ENCODE results near the gene FIS1.
"Not testable (repeated sequence)": the region's sequence is repeated elsewhere in the genome, so short reads cannot be mapped to it uniquely, and the experiment has no call there.

The FIS1 gene

DNA sequence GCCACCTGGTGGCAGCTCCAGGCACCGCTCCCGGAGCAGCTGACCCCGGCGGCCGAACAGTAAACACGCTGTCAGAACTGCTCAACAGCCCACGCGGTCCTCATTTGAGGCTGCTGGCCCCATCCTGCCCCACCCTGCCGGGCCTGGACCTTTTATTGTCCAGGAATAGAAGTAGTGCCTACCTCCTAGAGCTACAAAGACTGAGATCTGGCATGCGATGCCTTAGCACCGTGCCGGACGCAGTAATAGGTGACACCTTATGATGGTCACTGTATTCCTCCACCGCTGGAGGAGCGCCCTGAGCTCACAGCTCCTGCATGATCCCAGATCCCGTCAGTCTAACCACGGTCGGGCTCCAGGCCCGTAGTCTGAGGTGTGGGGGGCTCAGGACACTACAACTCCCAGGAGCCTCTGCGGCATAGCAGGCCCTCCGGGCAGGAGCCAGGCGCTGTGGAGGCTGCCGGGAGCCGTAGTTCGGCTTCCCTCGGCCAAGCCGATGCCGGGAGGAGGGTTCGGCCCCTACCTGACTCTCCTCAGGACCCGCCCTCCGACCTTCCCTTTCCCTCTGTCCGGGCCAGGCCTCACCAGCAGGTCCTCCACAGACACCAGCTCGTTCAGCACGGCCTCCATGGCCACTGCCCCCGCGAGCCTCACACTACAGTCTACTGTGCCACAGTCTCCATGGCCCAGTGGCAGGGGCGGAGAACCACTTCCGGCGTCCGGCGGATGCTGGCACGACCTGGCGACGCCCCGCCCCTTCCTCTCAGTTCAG is at the start of gene FIS1:
Gene FIS1, minus strand, starts transcription at position 707 of the 772 bp plus-strand sequence. Its CDS starts 77 bp downstream, at position 630.
- Mint-ChIP-seq H3K27me3 (no peaks in the 10 kb centered on the region), H3K27ac (peak within 1 kb of the TSS; percentile 98 to 99), H3K4me3 (peak within 1 kb of the TSS; percentile 98), H3K9me3 (no peaks in the 10 kb centered on the region), H3K4me1 (peaks cover 52% of the 10 kb centered on the region)
- peak; percentile 93 for DNase-seq
- peak; percentile 96 for ATAC-seq

DNA sequence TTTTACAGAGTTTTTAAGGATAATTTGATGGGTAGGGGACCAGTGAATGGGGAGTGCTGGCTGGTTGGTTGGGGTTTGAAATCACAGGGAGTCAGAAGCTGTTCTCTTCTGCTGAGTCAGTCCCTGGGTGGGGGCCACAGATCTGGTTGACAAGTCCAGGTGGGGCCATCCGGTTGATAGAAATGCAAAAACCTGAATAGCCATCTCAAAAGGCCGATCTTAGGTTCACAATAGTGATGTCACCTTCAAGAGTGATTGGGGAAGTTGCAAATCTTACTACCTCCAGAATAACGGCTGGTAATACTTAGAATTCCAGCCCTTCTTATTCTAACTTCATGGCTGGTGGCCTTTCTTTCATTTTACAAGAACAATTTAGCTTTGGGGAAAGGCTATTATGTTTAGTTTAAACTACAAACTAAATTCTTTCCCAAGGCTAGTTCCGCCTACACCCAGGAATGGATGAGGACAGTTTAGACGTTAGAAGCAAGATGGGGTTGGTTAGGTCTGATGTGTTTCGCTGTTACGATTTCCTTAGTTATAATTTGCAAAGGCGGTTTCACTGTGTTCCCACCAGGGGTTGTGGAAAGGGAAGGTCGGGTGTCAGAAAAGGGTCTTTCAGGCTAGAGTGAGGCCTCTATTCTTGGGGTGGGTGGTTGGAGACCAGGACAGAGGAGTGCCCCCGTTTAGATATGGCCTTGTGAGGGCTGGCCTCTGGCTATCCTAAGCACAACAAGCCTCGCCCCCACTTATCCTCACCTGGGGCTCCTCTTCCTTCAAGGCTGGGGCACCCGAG is 49.4 kb upstream of the FIS1 start:
- Mint-ChIP-seq H3K27ac (no peak overlapping the region), H3K9me3 (no peaks in the 10 kb centered on the region), H3K27me3 (peaks cover 78% of the 10 kb centered on the region), H3K4me1 (peaks cover 14% of the 10 kb centered on the region), H3K4me3 (no peak overlapping the region)
- no peak for ATAC-seq
- DNase-seq = no peak

- not testable (repeated sequence) for ATAC-seq, DNase-seq, H3K27ac Mint-ChIP-seq, H3K9me3 Mint-ChIP-seq, H3K4me3 Mint-ChIP-seq
- peaks cover 69% of the 10 kb centered on the region for H3K27me3 Mint-ChIP-seq
- H3K4me1 Mint-ChIP-seq = peaks cover 13% of the 10 kb centered on the region
Observed at GRCh38 chr7:101293069-101294021, 48.5 kb upstream of the FIS1 start.

- not testable (repeated sequence) for H3K9me3 Mint-ChIP-seq, DNase-seq, H3K27ac Mint-ChIP-seq, ATAC-seq, H3K4me3 Mint-ChIP-seq
- peaks cover 63% of the 10 kb centered on the region for H3K27me3 Mint-ChIP-seq
- peaks cover 13% of the 10 kb centered on the region for H3K4me1 Mint-ChIP-seq
Observed at GRCh38 chr7:101292566-101292965, 47.7 kb upstream of the FIS1 start.

GRCh38 chr7:101290186-101291037 is 45.5 kb upstream of the FIS1 start:
- DNase-seq = peak; percentile 46 to 52
- peaks cover 49% of the 10 kb centered on the region for H3K27me3 Mint-ChIP-seq
- H3K4me3 Mint-ChIP-seq, H3K9me3 Mint-ChIP-seq: not testable (repeated sequence)
- ATAC-seq = peak; percentile 62
- H3K4me1 Mint-ChIP-seq = peaks cover 26% of the 10 kb centered on the region
- peak overlapping the region in 1 of 2 donors; percentile 19 for H3K27ac Mint-ChIP-seq

DNA sequence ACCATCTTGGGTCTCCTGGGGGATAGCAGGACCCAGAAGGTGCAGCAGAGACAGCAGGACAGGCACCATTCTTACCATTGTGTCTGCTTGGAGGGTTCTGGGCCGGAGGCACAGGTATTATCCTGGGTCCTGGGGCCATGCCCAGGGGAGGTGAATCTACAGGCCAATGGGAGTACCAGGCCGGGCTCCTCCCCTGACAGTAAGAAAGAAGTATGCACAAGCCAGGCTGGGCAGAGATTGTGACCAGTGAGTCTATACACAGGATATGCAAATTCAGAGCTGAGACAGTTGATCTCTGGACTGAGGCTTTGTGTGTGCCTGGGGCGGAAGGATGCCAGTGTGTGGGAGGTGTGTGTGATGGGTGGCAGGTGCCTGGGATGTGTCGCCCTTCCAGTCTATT is 44.8 kb upstream of the FIS1 start:
- H3K27me3 Mint-ChIP-seq = peaks cover 41% of the 10 kb centered on the region
- peak; percentile 76 for ATAC-seq
- not testable (repeated sequence) for H3K27ac Mint-ChIP-seq, H3K9me3 Mint-ChIP-seq, DNase-seq, H3K4me3 Mint-ChIP-seq
- H3K4me1 Mint-ChIP-seq = peaks cover 26% of the 10 kb centered on the region

DNA sequence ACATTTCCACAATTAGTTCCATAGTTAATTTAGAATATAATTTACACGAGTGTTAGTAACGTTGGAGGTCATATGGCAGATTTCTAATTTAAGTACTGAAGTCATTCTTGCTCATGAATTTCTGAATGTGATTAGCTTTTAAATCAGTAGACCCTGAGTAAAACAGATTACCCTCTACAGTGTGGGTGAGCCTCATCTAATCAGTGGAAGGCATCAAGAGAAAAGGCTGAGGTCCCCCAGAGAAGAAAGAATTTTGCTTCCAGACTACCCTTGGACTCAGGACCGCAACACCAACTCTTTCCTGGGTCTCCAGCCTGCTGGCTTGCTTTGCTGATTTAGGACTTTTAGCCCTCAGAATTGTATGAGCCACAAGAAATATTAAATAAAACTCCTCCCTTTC is 43.6 kb upstream of the FIS1 start:
- ATAC-seq = no peak
- Mint-ChIP-seq H3K9me3 (no peaks in the 10 kb centered on the region), H3K27ac (no peak overlapping the region), H3K27me3 (peaks cover 29% of the 10 kb centered on the region), H3K4me3 (no peak overlapping the region), H3K4me1 (peaks cover 26% of the 10 kb centered on the region)
- no peak for DNase-seq

DNA sequence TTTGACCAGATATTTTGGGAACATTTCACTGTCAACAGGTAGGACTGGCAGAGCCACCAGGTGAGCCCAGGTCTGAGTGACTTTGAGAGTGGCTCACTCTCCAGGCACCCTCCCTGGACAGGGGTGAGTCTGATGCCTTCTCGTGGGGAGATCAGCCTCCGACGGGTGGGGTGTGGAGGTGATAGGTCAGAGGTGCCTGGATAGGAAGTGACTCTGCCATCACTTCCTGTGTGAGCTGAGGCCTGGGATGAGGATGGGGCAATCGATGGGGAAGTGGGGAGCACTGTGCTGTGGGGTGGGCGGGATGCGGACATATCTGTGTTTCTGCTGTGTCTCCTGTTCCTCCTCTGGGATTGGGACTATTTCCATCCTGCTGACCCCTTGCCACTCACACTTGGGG is 42.2 kb upstream of the FIS1 start:
- H3K27me3 Mint-ChIP-seq = peaks cover 29% of the 10 kb centered on the region
- DNase-seq (no peak), ATAC-seq (no peak)
- peak overlapping the region in 1 of 2 donors; percentile 27 for H3K27ac Mint-ChIP-seq
- H3K4me1 Mint-ChIP-seq = peaks cover 32% of the 10 kb centered on the region
- no peak overlapping the region for H3K4me3 Mint-ChIP-seq
- no peaks in the 10 kb centered on the region for H3K9me3 Mint-ChIP-seq

GRCh38 chr7:101285880-101286279 is 41.0 kb upstream of the FIS1 start:
- not testable (repeated sequence) for H3K4me3 Mint-ChIP-seq, ATAC-seq, H3K9me3 Mint-ChIP-seq, H3K27ac Mint-ChIP-seq, DNase-seq
- H3K27me3 Mint-ChIP-seq = peaks cover 17% of the 10 kb centered on the region
- peaks cover 32% of the 10 kb centered on the region for H3K4me1 Mint-ChIP-seq

- Mint-ChIP-seq H3K4me3 (no peak overlapping the region), H3K27me3 (peaks cover 10% of the 10 kb centered on the region), H3K9me3 (no peaks in the 10 kb centered on the region), H3K4me1 (peaks cover 26% of the 10 kb centered on the region), H3K27ac (no peak overlapping the region)
- DNase-seq (no peak), ATAC-seq (no peak)
Observed at GRCh38 chr7:101285171-101285570, 40.3 kb upstream of the FIS1 start.

- H3K4me3 Mint-ChIP-seq, H3K4me1 Mint-ChIP-seq, ATAC-seq, H3K27ac Mint-ChIP-seq, H3K9me3 Mint-ChIP-seq, DNase-seq: not testable (repeated sequence)
- peaks cover 37% of the 10 kb centered on the region for H3K27me3 Mint-ChIP-seq
Observed at GRCh38 chr7:101280912-101281311, 36.0 kb upstream of the FIS1 start.

GRCh38 chr7:101278461-101279292 is 33.8 kb upstream of the FIS1 start:
- H3K27me3 Mint-ChIP-seq = peaks cover 37% of the 10 kb centered on the region
- H3K9me3 Mint-ChIP-seq = no peaks in the 10 kb centered on the region
- ATAC-seq = no peak

DNA sequence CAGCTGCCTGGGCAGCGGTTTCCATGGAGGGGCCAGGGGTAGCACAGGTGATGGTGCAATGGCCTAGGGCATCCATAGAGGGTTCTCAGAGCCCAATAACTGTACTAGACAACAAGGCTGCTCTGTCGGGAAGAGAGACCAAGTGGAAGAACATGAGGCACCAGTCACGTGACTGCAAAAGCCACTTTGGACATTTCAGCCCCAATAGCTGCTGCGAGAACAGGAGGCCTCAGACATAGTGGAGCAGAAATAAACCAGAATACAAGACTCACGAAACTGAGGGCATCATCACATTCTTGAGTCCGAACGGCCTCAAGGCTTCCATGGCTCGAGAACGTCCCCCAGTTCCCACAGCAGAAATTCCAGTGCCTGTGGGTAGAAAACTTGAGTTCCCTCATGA is 32.3 kb upstream of the FIS1 start:
- H3K27ac Mint-ChIP-seq = no peak overlapping the region
- no peak for ATAC-seq
- no peaks in the 10 kb centered on the region for H3K9me3 Mint-ChIP-seq
- DNase-seq = no peak
- no peak overlapping the region for H3K4me3 Mint-ChIP-seq
- no peaks in the 10 kb centered on the region for H3K4me1 Mint-ChIP-seq
- peaks cover 29% of the 10 kb centered on the region for H3K27me3 Mint-ChIP-seq

More at GRCh38 chr7:101278461-101279292, 33.8 kb upstream of the FIS1 start:
- no peak for DNase-seq
- no peak overlapping the region for H3K27ac Mint-ChIP-seq
- H3K4me3 Mint-ChIP-seq = no peak overlapping the region
- H3K4me1 Mint-ChIP-seq = peaks cover 6% of the 10 kb centered on the region

GRCh38 chr7:101273206-101273605 is 28.3 kb upstream of the FIS1 start:
- DNase-seq (no peak), ATAC-seq (no peak)
- peaks cover 16% of the 10 kb centered on the region for H3K27me3 Mint-ChIP-seq
- no peaks in the 10 kb centered on the region for H3K9me3 Mint-ChIP-seq
- no peaks in the 10 kb centered on the region for H3K4me1 Mint-ChIP-seq
- H3K4me3 Mint-ChIP-seq = no peak overlapping the region
- no peak overlapping the region for H3K27ac Mint-ChIP-seq

Measured in stimulated activated naive CD8-positive, alpha-beta T cell treated with anti-CD3 and anti-CD28 coated beads, Interleukin-15, amount 100 ng/mL, for 72 hours (primary cell).